Astrocyte of the hippocampus (primary cell): Measurements from ENCODE around the gene WNK1.
A peak's percentile ranks its signal among the peaks of the same experiment; 100 is the strongest.

Experiments
- DNase-seq: peaks from one replicate; pipeline ENCODE4 v3.0.0; 2011; ENCODE audit warnings: low read depth, low spot score

WNK1 gene

DNA sequence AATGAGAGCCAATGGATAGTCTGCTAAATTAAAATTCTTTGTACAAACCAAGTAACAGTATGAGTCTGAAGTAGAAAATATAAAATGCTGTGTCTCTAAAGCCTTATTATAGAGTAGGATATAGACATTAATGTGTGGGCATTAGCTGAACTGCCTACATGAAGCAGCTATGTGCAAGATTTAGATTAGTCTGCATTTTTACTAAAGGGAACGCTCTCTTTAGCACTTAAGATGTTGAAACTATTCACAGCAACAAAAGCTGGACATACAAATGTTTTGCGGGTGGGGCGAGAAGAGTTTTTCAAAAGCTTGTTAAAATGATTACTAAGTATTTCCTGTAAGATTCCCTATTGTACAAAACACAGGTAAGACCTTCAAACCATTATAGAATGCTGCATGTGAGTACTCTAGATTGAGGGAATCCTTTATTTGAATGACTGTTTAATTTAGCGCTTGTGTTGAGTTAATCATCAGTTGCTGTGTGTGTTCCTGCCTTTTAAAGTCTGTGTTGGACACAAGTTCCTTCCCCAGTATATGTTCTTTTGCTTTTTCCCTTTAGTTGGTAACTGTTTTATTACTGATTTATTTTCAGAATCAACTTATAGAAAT lies 110.0 kb downstream of the WNK1 start:
- no peak for DNase-seq

DNA sequence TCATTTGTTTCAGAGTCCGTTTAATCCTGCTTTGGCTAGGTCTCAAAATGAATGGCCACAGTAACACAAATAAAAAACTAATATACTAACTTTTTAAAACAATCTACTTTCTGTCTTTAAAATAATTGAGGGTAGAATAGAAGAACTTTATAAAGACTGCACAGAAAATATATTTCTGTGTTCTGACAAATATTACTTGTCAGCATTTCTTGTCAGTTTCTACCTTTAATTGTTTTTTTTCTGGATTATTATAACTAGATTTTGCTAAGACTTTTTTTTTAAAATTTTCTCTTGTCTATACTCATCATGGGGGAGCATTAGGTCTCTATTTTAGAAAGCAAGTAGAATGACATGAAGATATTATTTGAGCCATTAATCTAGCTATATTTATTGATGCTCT lies 110.9 kb downstream of the WNK1 start:
- DNase-seq, result no peak

DNA sequence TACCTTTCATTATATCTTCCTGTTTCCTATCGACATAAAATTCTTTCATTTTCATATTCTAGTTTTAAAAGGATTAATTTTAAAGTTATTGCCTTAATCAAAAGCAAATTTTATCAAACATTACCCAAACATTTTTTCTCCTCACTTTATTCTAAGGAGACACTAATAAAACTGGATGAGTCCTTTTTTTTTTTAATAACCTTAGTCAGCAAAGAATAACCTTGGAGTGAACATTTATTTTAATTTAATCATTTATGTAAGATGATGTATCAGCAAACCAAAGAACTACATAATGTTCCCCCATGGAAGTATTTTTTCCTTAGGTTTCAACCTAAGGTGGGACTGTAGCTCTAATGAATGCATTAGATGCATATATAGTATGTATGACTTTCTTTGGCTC lies 113.2 kb downstream of the WNK1 start:
- DNase-seq, result no peak

DNA sequence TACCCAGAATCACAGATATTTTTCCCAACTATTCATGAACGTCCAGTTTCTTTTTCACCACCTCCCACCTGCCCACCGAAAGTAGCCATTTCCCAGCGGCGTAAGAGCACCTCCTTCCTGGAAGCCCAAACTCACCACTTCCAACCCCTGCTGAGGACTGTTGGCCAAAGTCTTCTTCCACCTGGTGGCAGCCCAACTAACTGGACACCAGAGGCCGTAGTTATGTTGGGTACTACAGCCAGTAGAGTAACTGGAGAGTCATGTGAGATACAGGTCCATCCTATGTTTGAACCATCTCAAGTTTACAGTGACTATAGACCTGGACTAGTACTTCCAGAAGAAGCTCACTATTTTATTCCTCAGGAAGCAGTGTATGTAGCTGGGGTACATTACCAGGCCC lies 115.5 kb downstream of the WNK1 start:
- DNase-seq, result no peak

DNA sequence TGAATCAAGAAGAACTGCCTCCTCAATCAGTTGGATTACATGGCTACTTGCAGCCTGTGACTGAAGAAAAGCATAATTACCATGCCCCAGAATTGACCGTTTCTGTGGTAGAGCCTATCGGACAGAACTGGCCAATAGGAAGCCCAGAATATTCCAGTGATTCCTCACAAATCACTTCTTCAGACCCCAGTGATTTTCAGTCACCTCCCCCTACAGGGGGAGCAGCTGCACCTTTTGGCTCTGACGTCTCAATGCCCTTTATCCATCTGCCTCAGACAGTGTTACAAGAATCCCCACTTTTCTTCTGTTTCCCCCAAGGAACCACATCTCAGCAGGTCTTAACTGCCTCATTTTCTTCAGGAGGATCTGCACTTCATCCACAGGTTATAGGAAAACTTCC lies 116.3 kb downstream of the WNK1 start:
- no peak for DNase-seq

DNA sequence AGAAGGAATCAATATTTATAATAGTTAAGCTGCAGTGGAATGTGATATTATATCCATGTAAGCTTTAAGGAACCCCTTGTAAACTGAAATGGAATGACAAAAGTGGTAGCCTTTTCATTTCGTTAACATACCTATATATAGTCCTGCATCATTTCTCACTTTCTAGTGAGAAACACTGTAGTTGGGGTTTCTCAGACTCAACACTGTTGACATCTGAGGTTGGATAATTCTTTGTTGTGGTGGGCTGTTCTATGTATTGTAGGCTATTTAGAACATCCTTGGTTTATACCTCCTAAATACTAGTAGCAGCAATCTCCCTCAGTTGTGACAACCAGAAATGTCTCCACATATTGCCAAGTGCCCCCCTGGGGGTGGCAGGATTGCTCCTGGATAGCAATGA lies 118.0 kb downstream of the WNK1 start:
- no peak for DNase-seq

DNA sequence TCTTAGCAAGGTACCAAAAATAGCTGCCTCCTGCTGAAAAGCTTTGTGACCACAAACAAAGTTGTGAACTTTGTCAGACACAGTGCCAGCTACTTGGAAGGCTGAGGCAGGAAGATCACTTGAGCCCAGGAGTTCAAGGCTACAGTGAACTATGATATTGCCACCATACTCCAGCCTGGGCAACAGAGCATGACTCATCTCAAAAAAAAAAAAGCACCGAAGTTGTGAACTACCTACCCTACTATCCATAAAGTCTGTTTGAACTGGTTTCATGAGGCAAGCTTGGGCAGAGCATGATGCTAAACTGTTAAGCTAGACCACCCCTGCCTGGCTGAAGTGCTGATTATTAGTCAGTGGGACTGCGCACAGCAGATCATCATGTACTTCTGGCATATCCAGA lies 121.6 kb downstream of the WNK1 start:
- DNase-seq, result peak; percentile 5

DNA sequence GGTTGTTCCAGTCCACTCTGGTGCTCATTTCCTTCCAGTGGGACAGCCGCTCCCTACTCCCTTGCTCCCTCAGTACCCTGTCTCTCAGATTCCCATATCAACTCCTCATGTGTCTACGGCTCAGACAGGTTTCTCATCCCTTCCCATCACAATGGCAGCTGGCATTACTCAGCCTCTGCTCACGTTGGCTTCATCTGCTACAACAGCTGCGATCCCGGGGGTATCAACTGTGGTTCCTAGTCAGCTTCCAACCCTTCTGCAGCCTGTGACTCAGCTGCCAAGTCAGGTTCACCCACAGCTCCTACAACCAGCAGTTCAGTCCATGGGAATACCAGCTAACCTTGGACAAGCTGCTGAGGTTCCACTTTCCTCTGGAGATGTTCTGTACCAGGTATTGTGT lies 127.3 kb downstream of the WNK1 start:
- peak; percentile 54 for DNase-seq

DNA sequence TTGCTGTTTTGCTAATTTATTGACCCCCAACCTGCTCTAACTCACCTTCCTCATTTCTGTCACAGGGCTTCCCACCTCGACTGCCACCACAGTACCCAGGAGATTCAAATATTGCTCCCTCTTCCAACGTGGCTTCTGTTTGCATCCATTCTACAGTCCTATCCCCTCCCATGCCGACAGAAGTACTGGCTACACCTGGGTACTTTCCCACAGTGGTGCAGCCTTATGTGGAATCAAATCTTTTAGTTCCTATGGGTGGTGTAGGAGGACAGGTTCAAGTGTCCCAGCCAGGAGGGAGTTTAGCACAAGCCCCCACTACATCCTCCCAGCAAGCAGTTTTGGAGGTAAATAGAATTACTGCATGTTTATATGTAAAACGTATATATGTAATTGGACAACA lies 128.3 kb downstream of the WNK1 start:
- DNase-seq, result no peak

DNA sequence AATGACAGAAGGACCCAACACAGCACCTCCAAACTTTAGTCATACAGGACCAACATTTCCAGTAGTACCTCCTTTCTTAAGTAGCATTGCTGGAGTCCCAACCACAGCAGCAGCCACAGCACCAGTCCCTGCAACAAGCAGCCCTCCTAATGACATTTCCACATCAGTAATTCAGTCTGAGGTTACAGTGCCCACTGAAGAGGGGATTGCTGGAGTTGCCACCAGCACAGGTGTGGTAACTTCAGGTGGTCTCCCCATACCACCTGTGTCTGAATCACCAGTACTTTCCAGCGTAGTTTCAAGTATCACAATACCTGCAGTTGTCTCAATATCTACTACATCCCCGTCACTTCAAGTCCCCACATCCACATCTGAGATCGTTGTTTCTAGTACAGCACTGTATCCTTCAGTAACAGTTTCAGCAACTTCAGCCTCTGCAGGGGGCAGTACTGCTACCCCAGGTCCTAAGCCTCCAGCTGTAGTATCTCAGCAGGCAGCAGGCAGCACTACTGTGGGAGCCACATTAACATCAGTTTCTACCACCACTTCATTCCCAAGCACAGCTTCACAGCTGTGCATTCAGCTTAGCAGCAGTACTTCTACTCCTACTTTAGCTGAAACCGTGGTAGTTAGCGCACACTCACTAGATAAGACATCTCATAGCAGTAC lies 132.5 kb downstream of the WNK1 start:
- no peak for DNase-seq

DNA sequence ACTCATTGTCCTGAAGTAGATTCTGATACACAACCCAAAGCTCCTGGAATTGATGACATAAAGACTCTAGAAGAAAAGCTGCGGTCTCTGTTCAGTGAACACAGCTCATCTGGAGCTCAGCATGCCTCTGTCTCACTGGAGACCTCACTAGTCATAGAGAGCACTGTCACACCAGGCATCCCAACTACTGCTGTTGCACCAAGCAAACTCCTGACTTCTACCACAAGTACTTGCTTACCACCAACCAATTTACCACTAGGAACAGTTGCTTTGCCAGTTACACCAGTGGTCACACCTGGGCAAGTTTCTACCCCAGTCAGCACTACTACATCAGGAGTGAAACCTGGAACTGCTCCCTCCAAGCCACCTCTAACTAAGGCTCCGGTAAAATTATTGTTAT lies 133.3 kb downstream of the WNK1 start:
- no peak for DNase-seq

DNA sequence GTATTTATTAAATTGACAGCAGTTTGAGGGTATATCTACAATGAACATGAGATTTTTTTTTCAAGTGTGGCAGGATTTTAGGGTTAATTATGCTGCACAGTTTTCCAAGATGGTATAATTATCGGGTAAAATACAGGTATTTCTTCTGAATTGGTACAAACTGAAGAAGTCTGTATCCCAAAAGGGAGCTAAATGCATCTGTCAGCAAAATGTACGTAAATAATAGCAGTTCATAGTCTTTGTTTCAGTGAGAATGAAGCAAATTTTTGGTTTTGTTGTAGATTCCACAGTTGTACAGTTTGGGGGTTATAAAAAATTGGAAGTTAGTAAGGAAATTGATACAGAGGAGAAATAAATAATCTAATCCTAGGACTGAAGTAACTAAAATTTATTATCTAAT lies 133.8 kb downstream of the WNK1 start:
- no peak for DNase-seq

DNA sequence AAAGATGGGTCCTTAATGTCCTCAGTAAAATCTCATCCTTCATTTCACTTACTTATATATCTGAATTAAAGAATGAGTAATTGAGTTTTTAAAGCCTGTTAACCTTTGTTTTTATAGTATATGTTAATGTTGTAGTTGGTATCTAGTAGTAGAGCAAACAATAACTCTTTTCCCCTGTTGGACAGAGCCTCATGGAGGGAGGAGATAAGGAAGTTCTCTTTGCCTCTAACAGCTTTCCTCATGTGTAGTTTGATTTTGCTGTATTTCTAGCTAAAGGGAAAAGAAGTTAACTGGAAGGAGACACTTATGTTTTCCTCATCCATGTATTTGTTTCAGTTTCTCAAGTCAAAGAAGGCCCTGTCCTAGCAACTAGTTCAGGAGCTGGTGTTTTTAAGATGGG lies 141.8 kb downstream of the WNK1 start:
- no peak for DNase-seq

DNA sequence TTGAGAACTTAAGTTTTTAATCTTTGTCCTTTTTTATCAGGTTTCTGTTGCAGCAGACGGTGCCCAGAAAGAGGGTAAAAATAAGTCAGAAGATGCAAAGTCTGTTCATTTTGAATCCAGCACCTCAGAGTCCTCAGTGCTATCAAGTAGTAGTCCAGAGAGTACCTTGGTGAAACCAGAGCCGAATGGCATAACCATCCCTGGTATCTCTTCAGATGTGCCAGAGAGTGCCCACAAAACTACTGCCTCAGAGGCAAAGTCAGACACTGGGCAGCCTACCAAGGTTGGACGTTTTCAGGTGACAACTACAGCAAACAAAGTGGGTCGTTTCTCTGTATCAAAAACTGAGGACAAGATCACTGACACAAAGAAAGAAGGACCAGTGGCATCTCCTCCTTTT lies 143.7 kb downstream of the WNK1 start:
- peak; percentile 16 for DNase-seq

DNA sequence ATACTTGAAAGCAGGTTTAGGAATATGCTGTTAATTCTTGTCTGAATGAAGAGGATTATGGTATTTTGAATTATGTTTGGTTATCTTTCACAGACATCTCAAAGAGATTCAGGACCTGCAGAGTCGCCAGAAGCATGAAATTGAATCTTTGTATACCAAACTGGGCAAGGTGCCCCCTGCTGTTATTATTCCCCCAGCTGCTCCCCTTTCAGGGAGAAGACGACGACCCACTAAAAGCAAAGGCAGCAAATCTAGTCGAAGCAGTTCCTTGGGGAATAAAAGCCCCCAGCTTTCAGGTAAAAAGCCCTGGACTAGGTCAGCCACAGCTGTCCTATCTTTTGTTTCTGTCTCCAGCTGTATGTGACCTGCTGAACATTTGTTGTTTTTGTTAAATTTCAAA lies 145.0 kb downstream of the WNK1 start:
- DNase-seq, result no peak

DNA sequence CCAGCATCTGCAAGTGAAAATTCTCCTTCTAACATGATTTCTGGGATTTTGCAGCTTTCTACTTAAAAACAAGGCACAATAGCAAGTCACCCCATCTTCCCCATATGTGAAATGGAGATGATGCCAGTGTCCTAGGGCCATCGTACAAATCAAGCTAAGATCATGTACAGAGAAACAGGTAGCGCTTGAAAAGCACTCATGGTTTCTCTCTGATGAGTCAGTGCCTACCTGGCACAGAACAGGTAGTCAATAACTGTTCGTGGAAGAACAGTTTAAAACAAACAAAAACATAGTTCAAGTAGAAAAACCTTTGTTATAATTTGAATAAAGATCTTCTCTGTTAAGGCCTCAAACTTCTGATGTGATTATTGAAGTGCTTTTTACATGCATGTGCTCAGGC lies 150.2 kb downstream of the WNK1 start:
- DNase-seq, result no peak

DNA sequence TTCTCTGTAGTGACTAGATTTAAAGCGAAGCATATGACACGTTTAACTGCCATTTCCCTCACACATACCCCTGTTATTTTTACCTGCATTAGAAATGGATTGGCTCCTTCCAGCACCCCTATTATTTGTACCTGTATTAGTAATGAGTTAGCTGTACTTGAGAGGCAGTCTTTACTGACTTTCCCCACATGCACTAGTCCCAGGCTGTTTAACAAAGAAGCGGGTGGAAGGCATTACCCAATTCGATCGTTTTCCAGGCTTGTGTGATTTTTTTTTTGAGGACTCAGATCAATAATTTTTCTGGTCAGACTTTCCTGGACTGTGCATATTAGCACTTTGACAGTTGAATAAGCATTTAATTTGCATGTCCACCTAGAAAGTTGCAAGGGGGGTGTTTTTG lies 150.7 kb downstream of the WNK1 start:
- no peak for DNase-seq

DNA sequence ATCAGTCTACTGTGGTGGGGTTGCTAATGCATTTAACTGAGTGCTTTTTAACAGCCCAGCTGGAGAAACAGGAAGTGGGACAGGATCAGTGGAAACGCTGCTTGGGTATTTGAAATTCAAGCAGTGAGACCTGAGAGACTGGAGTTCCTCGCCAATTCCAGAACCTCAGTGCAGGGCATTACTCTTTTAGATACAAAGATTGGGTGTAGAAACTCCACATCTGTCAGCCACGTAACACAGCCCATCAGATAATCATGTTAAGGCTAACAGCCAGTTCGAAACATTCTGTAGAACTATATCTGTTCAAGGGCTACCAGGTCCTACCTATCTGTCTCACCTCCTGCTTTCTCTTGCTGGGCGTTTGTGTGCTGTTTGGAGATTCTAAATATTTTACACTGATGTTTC lies 151.6 kb downstream of the WNK1 start:
- DNase-seq, result no peak

DNA sequence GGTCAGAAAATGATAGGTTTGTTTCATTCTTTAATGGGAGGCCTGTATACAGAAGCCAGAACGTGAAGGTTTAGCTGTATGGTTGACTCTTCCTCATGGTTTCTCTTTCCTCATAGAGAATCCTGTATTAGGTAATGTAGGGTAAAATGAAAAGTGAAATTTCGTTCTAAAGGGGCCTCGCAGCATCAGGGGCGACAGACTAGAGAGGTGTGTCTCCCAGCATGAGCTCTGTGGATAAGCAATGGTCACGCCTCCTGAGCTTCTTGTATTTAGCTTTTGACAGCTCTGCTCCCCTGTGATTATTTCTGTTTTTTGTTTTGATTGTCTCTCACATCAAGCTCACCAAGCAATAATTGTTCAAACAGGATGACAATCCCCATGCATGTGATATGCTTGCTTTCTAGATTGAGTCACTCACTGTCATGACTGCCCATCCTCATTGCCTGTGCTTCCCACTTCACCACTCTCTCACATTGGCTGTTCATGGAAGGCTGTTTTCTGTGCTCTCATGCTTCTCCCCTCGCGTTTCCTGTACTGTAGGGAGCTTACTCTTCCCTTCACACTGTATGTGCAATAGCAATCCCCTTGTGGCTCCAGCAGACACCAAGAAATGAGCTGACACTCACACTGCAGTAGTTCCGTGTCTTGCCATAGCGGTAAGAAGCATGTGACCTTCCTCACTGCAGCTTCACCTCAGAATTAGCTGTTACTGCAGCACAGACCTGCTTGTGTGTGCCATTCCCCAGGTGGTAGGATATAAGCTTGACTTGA lies 153.1 kb downstream of the WNK1 start:
- DNase-seq, result no peak

DNA sequence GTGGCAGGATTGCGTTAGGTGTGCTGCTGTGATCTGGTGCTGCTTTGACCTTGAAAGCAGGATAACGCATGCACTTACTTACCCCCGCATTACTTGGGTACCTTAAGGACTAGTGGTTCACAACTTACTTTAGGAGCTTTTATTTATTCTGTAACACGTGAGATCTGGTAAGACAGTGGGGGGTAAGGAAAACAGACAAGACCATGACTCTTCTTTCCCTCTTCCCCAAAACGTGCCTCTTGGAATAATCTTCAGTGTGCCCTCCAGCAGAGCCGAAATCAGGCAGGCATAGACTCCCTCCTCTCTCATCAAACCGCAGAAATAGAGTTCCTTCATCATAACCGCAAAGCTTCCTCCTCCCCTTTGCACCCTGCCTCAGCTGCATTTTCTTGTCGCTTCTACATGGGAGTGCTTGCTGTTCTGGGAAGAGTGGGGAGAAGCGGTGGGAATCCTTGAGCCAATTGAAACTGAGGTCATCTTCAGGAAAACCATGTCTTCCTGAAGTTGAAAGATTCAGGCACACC lies 153.7 kb downstream of the WNK1 start:
- no peak for DNase-seq

DNA sequence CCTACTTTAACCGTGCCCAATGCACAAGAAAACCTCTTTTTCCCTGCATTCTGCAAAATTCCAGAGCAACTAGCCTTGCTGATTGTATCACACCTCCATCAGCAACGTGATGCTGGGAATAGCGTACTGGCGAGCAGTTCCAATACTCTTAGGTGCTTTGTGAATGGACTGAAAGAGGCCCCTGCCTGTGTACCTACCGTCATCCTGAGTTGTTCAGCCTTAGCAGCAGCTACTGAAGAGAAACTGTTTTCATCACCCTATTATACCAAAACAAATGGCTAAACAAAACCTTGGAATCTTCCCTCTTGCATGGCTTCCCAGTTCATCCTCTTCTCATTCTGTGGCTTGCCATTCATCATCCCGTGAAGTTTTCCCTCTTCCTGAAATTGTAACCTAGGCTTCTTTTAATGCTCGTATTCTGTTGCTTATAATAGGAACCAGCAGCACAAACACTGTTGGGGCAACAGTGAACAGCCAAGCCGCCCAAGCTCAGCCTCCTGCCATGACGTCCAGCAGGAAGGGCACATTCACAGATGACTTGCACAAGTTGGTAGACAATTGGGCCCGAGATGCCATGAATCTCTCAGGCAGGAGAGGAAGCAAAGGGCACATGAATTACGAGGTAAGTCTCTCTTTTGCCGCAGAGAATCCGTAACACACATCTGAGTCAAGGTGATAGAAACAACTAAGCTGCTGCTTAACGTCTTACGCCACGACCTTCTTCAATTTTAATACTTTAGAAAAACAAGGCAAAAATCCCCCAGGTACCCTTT lies 155.2 kb downstream of the WNK1 start:
- DNase-seq, result no peak

DNA sequence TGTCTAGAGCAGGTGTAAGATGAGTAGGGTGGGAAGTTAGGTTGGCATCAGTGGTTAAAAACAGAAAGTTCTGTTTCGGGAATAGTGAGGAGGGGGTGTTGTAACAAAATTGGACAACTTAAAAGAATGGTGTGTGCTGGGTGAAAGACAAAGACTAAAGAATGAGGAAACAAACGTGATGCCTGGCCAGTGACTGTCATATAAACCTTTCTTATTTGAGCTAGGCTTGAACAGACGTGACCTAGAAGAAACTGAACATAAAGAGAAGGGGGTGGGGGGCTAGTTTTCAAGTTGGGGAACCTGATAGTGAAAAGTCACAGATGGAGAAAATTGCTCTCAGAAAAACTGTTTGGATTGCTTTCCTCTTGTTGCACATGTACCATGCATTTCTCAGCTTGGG lies 157.5 kb downstream of the WNK1 start:
- no peak for DNase-seq
